Thyroid gland (tissue), 4 donors: ENCODE data around the gene EHBP1.

Experiments
- CTCF ChIP-seq, 6 experiments: fragments of 200-600 bp in 3 of 6; fragments of 450-650 bp in 3 of 6; sonication (generic) in 3 of 6; IDR thresholded peaks; one replicate each; pipeline ENCODE4 v1.5.1; 2016 to 2019; ENCODE audit warnings: antibody characterized with exemption in 6 of 6, mild to moderate bottlenecking in 2 of 6, inconsistent platforms in 1 of 6, moderate library complexity in 1 of 6
- POLR2A ChIP-seq, 2 donors: fragments of 450-650 bp; IDR thresholded peaks; one replicate each; pipeline ENCODE4 v1.6.1; 2017; ENCODE audit warnings: antibody characterized with exemption in 2 of 2, mild to moderate bottlenecking in 2 of 2, moderate library complexity in 1 of 2

GRCh38 chr2:62708751-62709150 lies 3.2 kb downstream of the EHBP1 start:
- no peak for TF ChIP-seq CTCF (IDR thresholded peaks at IDR 0.05)
- no peak for TF ChIP-seq POLR2A (IDR thresholded peaks at IDR 0.05)
